GM18858 (cell line): ENCODE measurements around the gene TPBGL.

Source experiments
- ATAC-seq: cut with Tn5 transposase; IDR thresholded peaks from one replicate; pipeline ENCODE4 v1.9.1; 2021; ENCODE audit not compliant: unreplicated experiment

The TPBGL gene

GRCh38 chr11:75289511-75289760 lies 48.9 kb downstream of the TPBGL start:
- no peak for ATAC-seq

DNA sequence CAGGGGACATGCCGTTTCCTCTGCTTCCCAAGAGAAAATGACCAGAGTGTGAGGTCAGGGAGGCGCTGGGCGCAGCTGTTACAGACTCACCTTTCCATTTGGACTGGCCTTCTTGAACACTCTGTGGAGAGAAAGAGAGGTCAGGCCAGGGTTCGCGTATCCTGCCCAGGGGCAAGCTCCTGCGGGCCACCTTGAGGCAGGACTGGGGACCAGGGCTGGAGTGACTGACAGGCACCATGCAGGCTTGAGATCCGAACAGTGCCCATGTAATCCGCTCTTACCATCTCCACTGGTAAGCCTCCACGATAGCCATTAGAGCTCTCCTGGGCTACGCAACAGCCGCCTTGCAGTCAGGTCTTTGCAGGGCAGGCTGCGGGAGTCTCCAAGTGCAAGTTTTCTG lies 49.3 kb downstream of the TPBGL start:
- ATAC-seq = no peak

DNA sequence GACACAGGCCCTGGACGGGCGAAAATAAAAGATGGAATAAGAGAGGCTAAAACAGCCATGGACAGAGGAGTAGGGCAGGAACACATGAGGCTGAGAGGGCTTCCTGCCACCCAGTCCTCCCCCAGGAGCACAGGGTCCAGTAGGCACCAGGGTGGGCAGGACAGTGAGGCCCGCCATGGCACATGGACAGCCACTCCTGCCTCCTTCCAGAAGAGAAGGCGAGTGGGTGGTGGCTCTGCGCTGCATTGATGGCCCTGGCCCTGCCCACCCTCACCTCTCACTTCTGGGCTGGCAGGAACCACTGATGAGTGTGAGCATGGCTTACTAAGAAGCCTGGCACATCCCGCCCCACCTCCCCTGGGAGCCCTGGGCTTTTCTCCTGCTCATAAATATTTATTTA lies 51.2 kb downstream of the TPBGL start:
- no peak for ATAC-seq

- no peak for ATAC-seq
Measured at GRCh38 chr11:75292943-75293342, 52.4 kb downstream of the TPBGL start.
